ENCODE data around the gene AKR1C4.
"Not testable (repeated sequence)": the region's sequence is repeated elsewhere in the genome, so short reads cannot be mapped to it uniquely, and the experiment has no call there.

DNA sequence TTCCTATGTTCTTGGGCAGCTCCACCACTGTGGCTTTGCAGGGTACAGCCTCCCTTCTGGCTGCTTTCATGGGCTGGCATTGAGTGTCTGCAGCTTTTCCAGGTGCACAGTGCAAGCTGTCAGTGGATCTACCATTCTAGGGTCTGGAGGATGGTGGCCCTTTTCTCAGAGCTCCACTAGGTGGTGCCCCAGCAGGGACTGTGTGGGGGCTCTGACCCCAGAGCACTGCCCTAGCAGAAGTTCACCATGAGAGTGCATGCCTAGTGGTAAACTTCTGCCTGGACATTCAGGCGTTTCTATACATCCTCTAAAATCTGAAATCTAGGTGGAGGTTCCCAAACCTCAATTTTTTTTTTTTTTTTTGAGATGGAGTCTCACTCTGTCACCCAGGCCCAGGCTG lies 13.6 kb downstream of the AKR1C4 start:
- TF ChIP-seq, protein P1, sequence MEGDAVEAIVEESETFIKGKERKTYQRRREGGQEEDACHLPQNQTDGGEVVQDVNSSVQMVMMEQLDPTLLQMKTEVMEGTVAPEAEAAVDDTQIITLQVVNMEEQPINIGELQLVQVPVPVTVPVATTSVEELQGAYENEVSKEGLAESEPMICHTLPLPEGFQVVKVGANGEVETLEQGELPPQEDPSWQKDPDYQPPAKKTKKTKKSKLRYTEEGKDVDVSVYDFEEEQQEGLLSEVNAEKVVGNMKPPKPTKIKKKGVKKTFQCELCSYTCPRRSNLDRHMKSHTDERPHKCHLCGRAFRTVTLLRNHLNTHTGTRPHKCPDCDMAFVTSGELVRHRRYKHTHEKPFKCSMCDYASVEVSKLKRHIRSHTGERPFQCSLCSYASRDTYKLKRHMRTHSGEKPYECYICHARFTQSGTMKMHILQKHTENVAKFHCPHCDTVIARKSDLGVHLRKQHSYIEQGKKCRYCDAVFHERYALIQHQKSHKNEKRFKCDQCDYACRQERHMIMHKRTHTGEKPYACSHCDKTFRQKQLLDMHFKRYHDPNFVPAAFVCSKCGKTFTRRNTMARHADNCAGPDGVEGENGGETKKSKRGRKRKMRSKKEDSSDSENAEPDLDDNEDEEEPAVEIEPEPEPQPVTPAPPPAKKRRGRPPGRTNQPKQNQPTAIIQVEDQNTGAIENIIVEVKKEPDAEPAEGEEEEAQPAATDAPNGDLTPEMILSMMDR (IDR thresholded peaks at IDR 0.05 in 8 of 11, conservative IDR thresholded peaks at IDR 0.05 in 3 of 11), result not testable (repeated sequence)
- TF ChIP-seq POLR2AphosphoS5, POLR2A (IDR thresholded peaks at IDR 0.05): not testable (repeated sequence)
